GM18951 (cell line): ENCODE data around the gene MDP1.
"Not testable (repeated sequence)": the region's sequence is repeated elsewhere in the genome, so short reads cannot be mapped to it uniquely, and the experiment has no call there.

Experiments used
- POLR2A ChIP-seq: IDR thresholded peaks from 4 replicates; pipeline ENCODE4 v1.6.1; 2011; ENCODE audit warnings: mild to moderate bottlenecking; ENCODE audit not compliant: insufficient read length, insufficient read depth; ENCODE audit errors: extremely low read depth
- in situ Hi-C: fragments of 300-500 bp; cut with MboI; formaldehyde crosslinking; loops from one replicate; pipeline ENCODE4 v1.12.0; 2022; ENCODE audit warnings: low sequenced_read_pairs, mixed read lengths, inconsistent platforms; ENCODE audit not compliant: unreplicated experiment

The MDP1 gene

GRCh38 chr14:24256960-24257359 is 41.1 kb upstream of the MDP1 start:
- TF ChIP-seq POLR2A = no peak
- in situ Hi-C loops = no loop called here

- no peak for TF ChIP-seq POLR2A
- in situ Hi-C loops = no loop called here
Observed at GRCh38 chr14:24255931-24256711, 40.3 kb upstream of the MDP1 start.

- TF ChIP-seq POLR2A = no peak
- in situ Hi-C loops = no loop called here
Observed at GRCh38 chr14:24255438-24255837, 39.6 kb upstream of the MDP1 start.

GRCh38 chr14:24254630-24255392 is 38.9 kb upstream of the MDP1 start:
- TF ChIP-seq POLR2A = no peak
- in situ Hi-C loops = no loop called here

GRCh38 chr14:24253936-24254335 is 38.1 kb upstream of the MDP1 start:
- TF ChIP-seq POLR2A = no peak
- in situ Hi-C loops = no loop called here

GRCh38 chr14:24252289-24253124 is 36.6 kb upstream of the MDP1 start:
- in situ Hi-C loops = no loop called here
- TF ChIP-seq POLR2A = no peak

GRCh38 chr14:24251880-24252288 is 36.0 kb upstream of the MDP1 start:
- no peak for TF ChIP-seq POLR2A
- in situ Hi-C loops = no loop called here

GRCh38 chr14:24250354-24250753 is 34.5 kb upstream of the MDP1 start:
- in situ Hi-C loops = no loop called here
- TF ChIP-seq POLR2A = no peak

GRCh38 chr14:24249230-24250021 is 33.6 kb upstream of the MDP1 start:
- no peak for TF ChIP-seq POLR2A
- in situ Hi-C loops = no loop called here

- in situ Hi-C loops = no loop called here
Observed at GRCh38 chr14:24247422-24247821, 31.6 kb upstream of the MDP1 start.

GRCh38 chr14:24246765-24247212 is 30.9 kb upstream of the MDP1 start:
- in situ Hi-C loops = no loop called here
- TF ChIP-seq POLR2A = no peak

More at GRCh38 chr14:24247422-24247821, 31.6 kb upstream of the MDP1 start:
- TF ChIP-seq POLR2A = no peak

- in situ Hi-C loops = not testable (repeated sequence)
Observed at GRCh38 chr14:24245350-24245749, 29.5 kb upstream of the MDP1 start.
